Tongue (tissue), 2 donors: ENCODE data around the gene EPHA7. TPM values are rescaled to one million over a fixed set of nuclear protein-coding genes. Genes with fewer than 3 reads are reported as not detected.

Experiments used
- DNase-seq: peaks from one replicate; pipeline ENCODE4 v3.0.0-alpha.2; 2015
- total RNA-seq: library from RNA; depleted of rRNA; stranded (reverse); fragments of >200 nt; gene quantifications from one replicate; pipeline ENCODE4 v1.2.3, GENCODE V29; 2014

EPHA7 gene
- total RNA-seq, 1 donor from 2014 or later, result 5.6 TPM

- DNase-seq, result no peak
Measured at GRCh38 chr6:93322651-93323050, 96.7 kb downstream of the EPHA7 start.

GRCh38 chr6:93319304-93319703 lies 100.1 kb downstream of the EPHA7 start:
- no peak for DNase-seq

- DNase-seq, result no peak
Measured at GRCh38 chr6:93318121-93318520, 101.2 kb downstream of the EPHA7 start.

GRCh38 chr6:93317592-93317991 lies 101.8 kb downstream of the EPHA7 start:
- no peak for DNase-seq

- DNase-seq, result no peak
Measured at GRCh38 chr6:93307505-93308409, 111.6 kb downstream of the EPHA7 start.

GRCh38 chr6:93305088-93305487 lies 114.3 kb downstream of the EPHA7 start:
- no peak for DNase-seq

- DNase-seq, result no peak
Measured at GRCh38 chr6:93304505-93304904, 114.9 kb downstream of the EPHA7 start.

- no peak for DNase-seq
Measured at GRCh38 chr6:93300661-93301060, 118.7 kb downstream of the EPHA7 start.

GRCh38 chr6:93299622-93300021 lies 119.7 kb downstream of the EPHA7 start:
- DNase-seq, result no peak

GRCh38 chr6:93295631-93296030 lies 123.7 kb downstream of the EPHA7 start:
- no peak for DNase-seq

GRCh38 chr6:93294879-93295278 lies 124.5 kb downstream of the EPHA7 start:
- no peak for DNase-seq

GRCh38 chr6:93293872-93294271 lies 125.5 kb downstream of the EPHA7 start:
- DNase-seq, result no peak

- DNase-seq, result no peak
Measured at GRCh38 chr6:93293460-93293859, 125.9 kb downstream of the EPHA7 start.

- no peak for DNase-seq
Measured at GRCh38 chr6:93282521-93283031, 136.8 kb downstream of the EPHA7 start.

GRCh38 chr6:93278241-93278640 lies 141.1 kb downstream of the EPHA7 start:
- DNase-seq, result no peak

- no peak for DNase-seq
Measured at GRCh38 chr6:93272896-93273295, 146.5 kb downstream of the EPHA7 start.

GRCh38 chr6:93272211-93272610 lies 147.1 kb downstream of the EPHA7 start:
- no peak for DNase-seq

GRCh38 chr6:93266116-93266817 lies 153.1 kb downstream of the EPHA7 start:
- DNase-seq, result peak; percentile 12

- DNase-seq, result no peak
Measured at GRCh38 chr6:93260881-93261280, 158.5 kb downstream of the EPHA7 start.

GRCh38 chr6:93259332-93259731 lies 160.0 kb downstream of the EPHA7 start:
- no peak for DNase-seq

- no peak for DNase-seq
Measured at GRCh38 chr6:93252930-93253329, 166.4 kb downstream of the EPHA7 start.

GRCh38 chr6:93248631-93249030 lies 170.7 kb downstream of the EPHA7 start:
- no peak for DNase-seq

- DNase-seq, result no peak
Measured at GRCh38 chr6:93243231-93243778, 176.1 kb downstream of the EPHA7 start.
